Suprapubic skin (tissue), 4 donors: ENCODE results near the gene KCNA4. TPM values are rescaled to one million over a fixed set of nuclear protein-coding genes. Genes with fewer than 3 reads are reported as not detected.

ENCODE experiments used
- DNase-seq, 2 donors: peaks; one replicate each; pipeline ENCODE4 v3.0.0-alpha.2; 2019; ENCODE audit warnings: low spot score in 2 of 2
- H3K27ac ChIP-seq: fragments of 200-600 bp; sonication (generic); one replicate; pipeline ENCODE4 v1.5.1; 2019
- H3K27me3 ChIP-seq: fragments of 200-600 bp; sonication (generic); one replicate; pipeline ENCODE4 v1.5.1; 2019
- H3K36me3 ChIP-seq: fragments of 200-600 bp; sonication (generic); one replicate; pipeline ENCODE4 v1.5.1; 2019
- H3K4me1 ChIP-seq: fragments of 200-600 bp; sonication (generic); one replicate; pipeline ENCODE4 v1.5.1; 2019
- H3K4me3 ChIP-seq: fragments of 200-600 bp; sonication (generic); one replicate; pipeline ENCODE4 v1.5.1; 2019; ENCODE audit warnings: mild to moderate bottlenecking
- H3K9me3 ChIP-seq: fragments of 200-600 bp; sonication (generic); one replicate; pipeline ENCODE4 v1.5.1; 2019
- CTCF ChIP-seq, 2 donors: fragments of 200-600 bp in 1 of 2; fragments of 450-650 bp in 1 of 2; sonication (generic) in 1 of 2; IDR thresholded peaks; one replicate each; pipeline ENCODE4 v1.5.1; 2016 to 2019; ENCODE audit warnings: antibody characterized with exemption in 2 of 2, mild to moderate bottlenecking in 1 of 2, moderate library complexity in 1 of 2
- EP300 ChIP-seq: sonication (generic); formaldehyde crosslinking; IDR thresholded peaks from one replicate; pipeline ENCODE4 v1.6.1; 2017; ENCODE audit warnings: antibody characterized with exemption
- POLR2A ChIP-seq, 2 donors: fragments of 450-650 bp; IDR thresholded peaks; one replicate each; pipeline ENCODE4 v1.6.1; 2017; ENCODE audit warnings: antibody characterized with exemption in 2 of 2, mild to moderate bottlenecking in 2 of 2, moderate library complexity in 2 of 2
- POLR2AphosphoS5 ChIP-seq, 3 donors: sonication (generic); formaldehyde crosslinking; IDR thresholded peaks; one replicate each; pipeline ENCODE4 v1.6.1; 2017; ENCODE audit warnings: antibody characterized with exemption in 3 of 3
- WGBS: methylation state at CpG from one replicate; pipeline ENCODE4 v1.1.5; 2018; 5-methylcytosine and 5-hydroxymethylcytosine counted together
- total RNA-seq, 4 donors: library from RNA; depleted of rRNA; stranded (reverse); fragments of >200 nt; gene quantifications; one replicate each; pipeline ENCODE4 v1.1.0, GENCODE V29; 2016

The KCNA4 gene
- total RNA-seq, 4 donors from 2014 or later, result 0.16 to 0.95 (median 0.45) TPM

GRCh38 chr11:30019481-30019880 is 2.7 kb upstream of the KCNA4 start:
- WGBS, result 51% methylated on average over 3 of the region's 3 CpGs
- TF ChIP-seq POLR2AphosphoS5 (IDR thresholded peaks at IDR 0.05) (no peak), EP300 (no peak), CTCF (IDR thresholded peaks at IDR 0.05) (no peak), POLR2A (IDR thresholded peaks at IDR 0.05) (no peak)
- H3K9me3 ChIP-seq, result no peaks in the 10 kb centered on the region
- H3K36me3 ChIP-seq, result no peaks in the 10 kb centered on the region
- peaks cover 15% of the 10 kb centered on the region for H3K4me1 ChIP-seq
- peaks cover 43% of the 10 kb centered on the region for H3K27me3 ChIP-seq
- H3K4me3 ChIP-seq, result no peak overlapping the region
- DNase-seq, result no peak
- no peak overlapping the region for H3K27ac ChIP-seq

GRCh38 chr11:30018495-30018894 is 1.7 kb upstream of the KCNA4 start:
- no peak for DNase-seq
- 63% methylated on average over 21 of the region's 21 CpGs for WGBS
- H3K36me3 ChIP-seq, result no peaks in the 10 kb centered on the region

GRCh38 chr11:30017445-30017895 is 640 bp upstream of the KCNA4 start:
- peaks cover 15% of the 10 kb centered on the region for H3K4me1 ChIP-seq
- H3K27me3 ChIP-seq, result peaks cover 44% of the 10 kb centered on the region
- H3K9me3 ChIP-seq, result no peaks in the 10 kb centered on the region
- no peaks in the 10 kb centered on the region for H3K36me3 ChIP-seq
- TF ChIP-seq CTCF (IDR thresholded peaks at IDR 0.05) (no peak), POLR2AphosphoS5 (IDR thresholded peaks at IDR 0.05) (no peak), POLR2A (IDR thresholded peaks at IDR 0.05) (no peak), EP300 (no peak)
- no peak for DNase-seq
- WGBS, result 30% methylated on average over 19 of the region's 19 CpGs
- peak overlapping the region; percentile 43 for H3K4me3 ChIP-seq
- H3K27ac ChIP-seq, result no peak overlapping the region

More at GRCh38 chr11:30018495-30018894, 1.7 kb upstream of the KCNA4 start:
- H3K27ac ChIP-seq, result no peak overlapping the region
- H3K9me3 ChIP-seq, result no peaks in the 10 kb centered on the region
- H3K27me3 ChIP-seq, result peaks cover 44% of the 10 kb centered on the region
- no peak overlapping the region for H3K4me3 ChIP-seq
- TF ChIP-seq CTCF (IDR thresholded peaks at IDR 0.05) (no peak), POLR2AphosphoS5 (IDR thresholded peaks at IDR 0.05) (no peak), POLR2A (IDR thresholded peaks at IDR 0.05) (no peak), EP300 (no peak)
- peaks cover 15% of the 10 kb centered on the region for H3K4me1 ChIP-seq

- Histone ChIP-seq H3K27ac (no peak overlapping the region), H3K9me3 (no peaks in the 10 kb centered on the region), H3K27me3 (peaks cover 44% of the 10 kb centered on the region), H3K4me1 (peaks cover 15% of the 10 kb centered on the region), H3K36me3 (no peaks in the 10 kb centered on the region), H3K4me3 (peak overlapping the region; percentile 43)
- 7% methylated on average over 32 of the region's 32 CpGs for WGBS
- no peak for DNase-seq
- TF ChIP-seq POLR2A (IDR thresholded peaks at IDR 0.05), result no peak
- no peak for TF ChIP-seq CTCF (IDR thresholded peaks at IDR 0.05)
- TF ChIP-seq EP300, result no peak
Observed at GRCh38 chr11:30015725-30016412, 961 bp downstream of the KCNA4 start.

- WGBS, result 93% methylated on average over 15 of the region's 15 CpGs
Observed at GRCh38 chr11:30012346-30012745, 4.5 kb downstream of the KCNA4 start.

More at GRCh38 chr11:30012346-30012745, 4.5 kb downstream of the KCNA4 start:
- no peaks in the 10 kb centered on the region for H3K36me3 ChIP-seq
- peaks cover 29% of the 10 kb centered on the region for H3K27me3 ChIP-seq
- TF ChIP-seq CTCF (IDR thresholded peaks at IDR 0.05), result no peak
- TF ChIP-seq EP300, result no peak
- TF ChIP-seq POLR2A (IDR thresholded peaks at IDR 0.05), result no peak
- TF ChIP-seq POLR2AphosphoS5 (IDR thresholded peaks at IDR 0.05), result no peak
- peaks cover 12% of the 10 kb centered on the region for H3K4me1 ChIP-seq
- no peak overlapping the region for H3K4me3 ChIP-seq
- no peak for DNase-seq
- H3K9me3 ChIP-seq, result no peaks in the 10 kb centered on the region
- no peak overlapping the region for H3K27ac ChIP-seq
